PC-9 (cell line): ENCODE results near the gene ZDHHC5.

Experiments used
- EZH2 ChIP-seq: fragments of 200-600 bp; sonication (generic); IDR thresholded peaks from 2 replicates; pipeline ENCODE4 v1.8.0; 2017; ENCODE audit warnings: antibody characterized with exemption, low read depth
- TF ChIP-seq, protein P1 (sequence below): fragments of 200-600 bp; sonication (generic); conservative IDR thresholded peaks from 2 replicates; pipeline ENCODE4 v1.6.1; 2017; ENCODE audit warnings: mixed run types, antibody characterized with exemption, mild to moderate bottlenecking, moderate library complexity

DNA sequence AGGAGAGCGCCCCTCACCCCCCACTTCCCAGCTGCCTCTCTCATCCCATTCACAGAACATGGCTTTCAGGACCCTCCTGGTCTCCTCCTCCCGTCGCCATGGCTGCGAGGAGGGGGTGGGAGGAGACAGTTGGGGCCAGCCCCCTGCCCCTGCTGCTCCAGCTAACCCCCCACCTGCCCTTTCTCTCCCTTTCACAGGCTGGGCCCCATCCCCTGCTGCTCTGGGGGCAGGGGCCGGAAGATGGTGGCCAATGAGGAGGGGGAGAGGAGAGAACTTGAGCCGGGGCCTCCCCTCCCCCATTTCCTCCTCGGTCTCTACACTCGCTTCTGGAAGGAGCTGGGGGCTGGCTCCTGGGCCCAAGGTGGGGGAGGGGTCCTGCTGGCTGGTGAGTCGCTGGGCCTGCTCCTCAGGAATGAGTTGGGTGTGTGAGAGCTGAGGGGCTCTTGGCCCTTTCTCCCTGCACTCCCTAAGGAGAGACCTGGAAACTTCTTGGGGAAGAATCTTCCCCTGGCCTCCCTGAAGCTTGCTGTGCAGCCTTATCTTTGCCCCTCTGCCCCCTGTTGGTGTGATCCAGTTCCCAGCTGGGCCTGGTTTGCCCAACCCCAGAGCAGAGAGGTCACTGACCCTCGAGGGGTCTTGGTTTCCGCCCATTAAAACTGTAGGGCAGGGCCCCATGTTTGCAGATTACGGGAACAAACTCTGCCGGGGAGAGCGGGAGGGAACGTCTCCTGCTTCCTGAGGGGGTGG lies 28.4 kb upstream of the ZDHHC5 start:
- no peak for TF ChIP-seq EZH2
- TF ChIP-seq, protein P1, sequence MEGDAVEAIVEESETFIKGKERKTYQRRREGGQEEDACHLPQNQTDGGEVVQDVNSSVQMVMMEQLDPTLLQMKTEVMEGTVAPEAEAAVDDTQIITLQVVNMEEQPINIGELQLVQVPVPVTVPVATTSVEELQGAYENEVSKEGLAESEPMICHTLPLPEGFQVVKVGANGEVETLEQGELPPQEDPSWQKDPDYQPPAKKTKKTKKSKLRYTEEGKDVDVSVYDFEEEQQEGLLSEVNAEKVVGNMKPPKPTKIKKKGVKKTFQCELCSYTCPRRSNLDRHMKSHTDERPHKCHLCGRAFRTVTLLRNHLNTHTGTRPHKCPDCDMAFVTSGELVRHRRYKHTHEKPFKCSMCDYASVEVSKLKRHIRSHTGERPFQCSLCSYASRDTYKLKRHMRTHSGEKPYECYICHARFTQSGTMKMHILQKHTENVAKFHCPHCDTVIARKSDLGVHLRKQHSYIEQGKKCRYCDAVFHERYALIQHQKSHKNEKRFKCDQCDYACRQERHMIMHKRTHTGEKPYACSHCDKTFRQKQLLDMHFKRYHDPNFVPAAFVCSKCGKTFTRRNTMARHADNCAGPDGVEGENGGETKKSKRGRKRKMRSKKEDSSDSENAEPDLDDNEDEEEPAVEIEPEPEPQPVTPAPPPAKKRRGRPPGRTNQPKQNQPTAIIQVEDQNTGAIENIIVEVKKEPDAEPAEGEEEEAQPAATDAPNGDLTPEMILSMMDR, result no peak
